Head of caudate nucleus (tissue), 42 donors: ENCODE results near the gene USP44.
A peak's percentile ranks its signal among the peaks of the same experiment; 100 is the strongest.
"Not testable (repeated sequence)": the region's sequence is repeated elsewhere in the genome, so short reads cannot be mapped to it uniquely, and the experiment has no call there.

Experiments used
- DNase-seq, 42 donors: peaks; one replicate each; pipeline versions ENCODE4 v3.0.0 to v3.0.0-alpha.2; 2020 to 2021; ENCODE audit warnings: mixed read lengths in 7 of 42
- intact Hi-C: fragments of 100-400 bp; cut with DNase I; formaldehyde crosslinking; loops from one replicate; pipeline ENCODE4 v1.15.0; 2022

The USP44 gene

DNA sequence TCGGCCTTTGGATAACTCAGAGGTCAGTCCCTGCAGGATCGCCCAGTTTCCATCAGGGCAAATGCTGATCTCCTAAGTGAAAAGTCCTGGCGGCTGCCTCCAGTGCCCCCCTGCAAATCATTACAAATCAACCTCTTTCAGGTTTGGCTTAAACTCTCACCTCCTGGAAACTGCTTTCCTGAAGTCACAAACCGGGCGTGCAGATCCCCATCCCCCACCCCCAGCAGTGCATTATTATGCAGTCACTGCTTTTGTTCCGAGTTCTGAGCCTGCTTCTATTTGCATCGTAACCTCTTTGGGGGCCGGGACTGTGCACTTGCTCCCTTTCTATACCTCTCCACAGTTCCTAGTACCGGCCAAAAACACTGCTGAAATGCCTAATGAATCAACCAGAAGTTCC lies at the start of gene USP44:
TSS of gene USP44 (minus strand) at position 172 of the 400 bp plus-strand sequence. CDS start 17,220 bp downstream, outside the sequence.
- DNase-seq = no peak
- intact Hi-C loops = no loop called here

DNA sequence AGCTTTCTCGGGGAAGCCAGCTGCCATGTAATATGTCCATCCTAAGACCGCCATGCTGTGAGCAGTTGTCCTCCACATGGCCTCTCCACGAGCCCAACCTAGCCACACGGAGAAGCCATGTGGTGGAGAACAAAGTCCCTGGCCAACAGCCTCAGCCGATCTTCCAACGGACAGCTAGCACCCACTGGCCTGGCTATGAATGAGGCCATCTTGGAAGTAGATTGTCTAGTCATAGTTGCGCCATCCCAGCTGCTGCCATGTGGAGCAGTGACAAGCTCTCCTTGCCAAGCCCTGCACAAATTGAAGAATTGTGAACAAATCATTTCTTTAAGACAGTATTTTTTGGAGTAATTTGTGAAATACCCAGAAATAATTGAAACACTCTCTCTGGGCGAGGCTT lies 49.3 kb upstream of the USP44 start:
- peak in 1 of 42 donors; percentile 34 for DNase-seq
- intact Hi-C loops = no loop called here

DNA sequence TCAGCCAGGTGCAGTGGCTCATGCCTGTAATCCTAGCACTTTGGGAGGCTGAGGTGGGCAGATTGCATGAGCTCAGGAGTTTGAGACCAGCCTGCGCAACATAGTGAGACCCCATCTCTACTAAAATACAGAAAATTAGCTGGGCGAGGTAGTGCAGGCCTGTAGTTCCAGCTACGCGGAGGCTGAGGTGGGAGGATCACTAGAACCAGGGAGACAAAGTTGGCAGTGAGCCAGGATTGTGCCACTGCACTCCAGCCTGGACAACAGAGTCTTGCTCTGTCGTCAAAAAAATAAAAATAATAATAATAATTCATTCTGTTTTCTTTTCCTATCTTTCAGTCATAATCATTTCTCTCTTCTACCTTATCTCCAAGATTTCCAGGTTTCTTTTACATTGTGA lies 48.6 kb upstream of the USP44 start:
- intact Hi-C loops = no loop called here
- DNase-seq = no peak

DNA sequence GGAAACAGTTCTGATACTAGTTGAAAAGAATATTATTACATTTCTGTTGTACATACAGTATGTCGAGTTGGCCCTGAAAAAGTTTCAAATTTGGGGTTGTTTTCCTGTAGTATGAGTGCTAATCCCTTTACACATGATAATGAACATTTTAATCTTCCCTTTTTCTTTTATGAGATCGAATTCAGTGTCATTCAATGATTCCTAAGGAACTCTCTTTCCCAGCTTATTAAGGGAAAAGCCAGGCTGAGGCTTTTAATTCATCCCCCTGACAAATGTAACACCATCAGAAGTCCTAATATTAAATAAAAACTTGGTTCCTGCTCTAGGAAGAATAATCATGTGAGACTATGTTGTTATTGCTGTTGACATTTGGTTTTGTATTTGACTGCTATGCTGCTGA lies 42.9 kb upstream of the USP44 start:
- no peak for DNase-seq
- intact Hi-C loops = no loop called here

DNA sequence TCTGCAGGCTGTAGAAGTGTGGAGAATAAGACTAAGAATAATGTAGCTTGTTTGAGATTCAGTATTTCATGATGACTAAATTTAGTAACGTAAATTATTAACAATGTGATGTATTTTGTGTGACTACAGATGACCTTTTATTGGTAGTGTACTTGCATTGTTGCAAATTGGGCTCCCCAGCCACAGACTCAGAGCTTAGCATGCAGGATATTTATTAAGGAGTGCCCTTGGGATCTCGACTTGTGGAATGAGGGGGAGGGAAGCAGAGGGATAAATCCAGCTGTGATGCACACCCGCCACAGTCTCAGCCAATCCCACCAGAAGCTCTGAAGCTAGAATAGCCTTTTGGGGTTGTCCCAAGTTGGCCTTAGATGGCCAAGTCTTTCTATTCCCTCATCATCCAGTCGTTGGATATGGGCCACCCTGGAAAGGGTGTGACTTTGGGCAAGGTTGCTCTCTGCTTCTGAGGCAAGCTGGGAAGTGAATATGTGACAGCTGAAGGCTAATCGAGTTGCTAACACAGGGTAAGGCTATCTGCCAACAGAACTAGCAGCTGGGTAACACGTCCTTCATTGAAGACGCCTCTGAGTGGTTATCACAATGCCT lies 42.1 kb upstream of the USP44 start:
- intact Hi-C loops = no loop called here
- peak in 1 of 42 donors; percentile 28 for DNase-seq

DNA sequence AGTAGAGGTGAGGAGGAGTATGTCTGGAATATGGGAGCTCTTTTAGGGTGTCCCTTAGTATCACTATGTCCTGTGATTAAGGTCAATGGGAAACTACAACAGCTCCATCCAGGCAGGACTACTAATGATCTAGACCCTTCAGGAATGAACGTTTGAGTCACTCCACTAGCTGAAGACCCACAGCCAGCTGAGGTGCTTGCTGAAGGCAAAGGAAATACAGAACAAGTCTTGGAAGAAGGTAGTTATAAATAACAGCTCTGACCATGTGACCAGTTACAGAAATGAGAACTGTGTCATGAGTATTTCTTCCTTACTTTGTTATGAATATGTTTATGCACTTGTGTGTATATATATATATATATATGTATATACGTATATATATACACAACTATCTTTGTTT lies 40.5 kb upstream of the USP44 start:
- intact Hi-C loops = no loop called here
- no peak for DNase-seq

DNA sequence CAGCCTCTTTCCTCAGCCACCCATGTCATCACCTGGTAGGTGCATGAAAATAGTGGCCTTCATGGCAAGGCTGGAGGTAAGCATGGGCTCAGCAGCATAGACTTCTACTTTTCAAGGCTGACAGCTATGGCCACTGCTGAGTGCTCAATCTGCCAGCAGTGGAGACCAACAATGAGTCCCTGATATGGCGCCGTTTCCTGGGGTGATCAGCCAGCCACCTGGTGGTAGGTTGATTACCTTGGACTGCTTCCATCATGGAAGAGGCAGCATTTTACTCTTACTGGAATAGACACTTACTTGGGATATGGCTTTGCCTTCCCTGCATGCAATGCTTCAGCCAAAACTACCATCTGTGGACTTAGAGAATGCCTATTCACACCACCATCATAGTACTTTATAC lies 39.5 kb upstream of the USP44 start:
- intact Hi-C loops = no loop called here
- DNase-seq = no peak

DNA sequence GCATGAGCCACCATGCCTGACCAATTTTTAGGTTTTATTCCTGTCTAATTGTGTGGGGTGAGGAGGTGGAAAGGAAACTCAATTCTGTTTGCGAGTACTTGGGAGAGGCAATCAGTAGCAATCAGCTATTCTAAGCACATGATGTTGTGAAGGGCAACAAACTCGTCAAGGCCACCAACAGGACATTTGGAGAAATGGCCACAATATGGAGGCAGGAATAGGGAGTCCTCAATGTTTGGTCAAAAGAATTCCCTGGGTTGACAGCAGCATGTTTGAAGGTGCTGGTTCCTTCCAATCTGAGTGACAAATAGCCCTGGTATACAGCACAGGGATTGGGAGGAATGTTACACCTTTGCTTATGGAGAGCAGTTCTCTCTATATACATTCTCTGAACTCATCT lies 32.7 kb upstream of the USP44 start:
- intact Hi-C loops = loop anchor here (2.0 kb wide), 1 partner anchor 231 kb away; no protein-coding TSS in a partner anchor
- no peak for DNase-seq

DNA sequence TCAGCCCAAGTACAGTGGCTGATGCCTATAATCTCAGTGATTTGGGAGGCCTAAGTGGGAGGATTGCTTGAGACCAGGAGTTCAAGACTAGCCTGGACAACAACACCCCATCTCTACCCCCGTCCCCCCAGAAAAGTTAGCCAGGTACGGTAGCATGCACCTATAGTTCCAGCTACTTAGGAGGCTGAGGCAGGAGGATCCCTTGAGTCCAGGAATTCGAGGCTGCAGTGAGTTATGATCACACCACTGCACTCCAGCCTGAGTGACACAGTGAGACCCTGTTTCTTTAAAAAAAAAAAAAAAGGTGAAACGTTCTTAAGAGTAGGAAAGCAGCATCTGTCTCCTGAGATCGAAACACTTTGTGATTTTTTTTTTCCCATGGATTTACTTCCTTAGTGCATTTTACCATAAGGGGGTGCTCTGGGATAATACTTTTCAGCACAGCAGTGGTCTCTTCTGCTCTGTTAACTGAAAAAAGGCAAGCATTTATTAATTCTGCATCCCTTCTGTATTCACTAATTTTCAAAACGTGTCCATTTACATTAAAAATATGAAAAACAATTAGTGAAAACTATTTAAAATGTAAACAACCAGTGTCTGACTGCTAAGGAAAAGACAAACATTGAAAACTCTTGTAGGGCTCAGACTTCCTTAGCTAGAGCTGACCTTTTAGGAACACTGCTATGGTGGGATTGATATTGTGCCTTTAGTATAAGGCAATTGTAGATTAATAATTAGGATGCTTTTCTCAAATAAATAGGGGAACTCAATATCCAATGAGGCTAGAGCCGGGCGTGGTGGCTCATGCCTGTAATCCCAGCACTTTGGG lies 31.2 kb upstream of the USP44 start:
- DNase-seq = peak in 2 of 42 donors; percentile 6 to 13
- intact Hi-C loops = loop anchor here (2.0 kb wide), 1 partner anchor 232 kb away; no protein-coding TSS in a partner anchor

DNA sequence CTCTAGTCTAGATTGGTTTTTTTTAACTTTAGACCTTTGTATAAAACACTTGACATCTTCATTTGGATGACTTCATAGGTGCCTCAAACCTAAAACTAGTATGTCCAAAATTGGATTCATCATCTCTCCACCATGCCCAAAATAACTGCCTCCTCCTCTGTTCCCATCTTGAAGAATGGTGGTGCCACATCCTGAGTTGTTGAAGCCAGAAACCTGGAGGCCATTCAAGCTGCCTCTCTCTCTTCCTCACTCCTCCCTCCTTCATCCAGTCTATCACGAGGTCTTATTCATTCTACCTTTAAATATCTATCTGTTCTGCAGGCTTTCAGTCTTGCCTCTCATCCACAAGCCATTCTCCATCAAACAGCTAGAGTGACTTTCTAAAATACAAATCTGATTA lies 26.5 kb upstream of the USP44 start:
- DNase-seq = no peak
- intact Hi-C loops = no loop called here

DNA sequence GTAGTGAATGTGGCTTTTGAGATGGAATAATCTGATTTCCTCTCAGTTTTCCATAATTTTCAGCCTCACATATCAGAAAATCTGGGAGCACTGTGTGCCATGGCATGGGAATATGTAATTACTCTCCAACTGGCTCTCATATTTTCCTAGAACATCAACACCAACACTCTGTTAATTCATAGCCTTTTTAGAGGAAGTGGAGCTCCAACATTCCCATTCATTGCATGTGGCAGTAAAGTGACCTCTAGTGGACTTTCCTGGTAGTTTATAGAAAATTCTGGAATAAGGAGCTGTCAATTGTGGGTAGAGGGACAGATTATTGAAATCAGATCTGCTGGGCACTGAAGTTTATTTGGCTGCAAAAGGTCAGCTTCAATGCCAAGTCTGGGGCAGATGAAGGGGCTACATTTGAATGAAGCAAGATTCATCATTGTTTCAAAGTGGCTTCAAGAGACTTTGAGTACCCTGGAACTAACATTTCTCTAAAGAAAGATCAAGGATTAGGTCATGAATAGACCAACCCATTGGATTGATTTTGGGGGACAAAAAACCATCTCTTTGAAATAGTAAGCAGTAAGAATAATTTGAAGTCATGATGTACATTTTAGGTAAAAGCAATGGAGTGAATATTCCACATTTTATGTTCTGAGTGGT lies 23.6 kb upstream of the USP44 start:
- DNase-seq = peak in 1 of 42 donors; percentile 55
- intact Hi-C loops = no loop called here

DNA sequence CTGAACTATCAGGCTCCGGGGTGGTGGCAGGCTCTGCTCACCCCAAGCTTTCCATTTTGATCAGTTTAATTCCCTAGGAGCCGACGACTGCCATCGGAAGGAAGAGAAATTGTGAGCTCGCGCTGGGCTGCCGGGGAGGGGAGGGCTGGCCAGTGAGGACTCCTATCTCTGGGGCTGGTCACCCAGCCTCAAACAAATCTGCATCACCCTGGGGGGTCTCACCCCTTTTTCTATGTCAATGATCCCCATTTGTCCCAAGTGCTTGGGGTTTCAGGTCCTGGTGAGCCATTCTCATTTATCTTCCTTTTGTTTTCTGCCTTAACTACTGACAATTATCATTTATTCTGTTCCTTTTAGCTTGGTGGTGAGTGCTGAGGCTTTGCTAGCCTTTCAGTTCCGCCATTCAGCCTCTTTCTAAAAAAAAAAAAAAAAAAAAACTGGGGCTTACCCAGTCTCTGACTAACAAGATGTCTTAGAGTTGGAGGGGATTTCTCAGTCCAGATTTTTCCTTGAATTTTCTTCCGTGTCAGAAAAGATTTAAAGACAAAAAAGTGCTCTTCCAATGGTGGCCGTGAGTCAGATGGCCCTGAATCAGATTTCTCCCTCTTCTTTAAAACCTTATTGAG lies 22.8 kb upstream of the USP44 start:
- peak in 1 of 42 donors; percentile 22 for DNase-seq
- intact Hi-C loops = no loop called here

DNA sequence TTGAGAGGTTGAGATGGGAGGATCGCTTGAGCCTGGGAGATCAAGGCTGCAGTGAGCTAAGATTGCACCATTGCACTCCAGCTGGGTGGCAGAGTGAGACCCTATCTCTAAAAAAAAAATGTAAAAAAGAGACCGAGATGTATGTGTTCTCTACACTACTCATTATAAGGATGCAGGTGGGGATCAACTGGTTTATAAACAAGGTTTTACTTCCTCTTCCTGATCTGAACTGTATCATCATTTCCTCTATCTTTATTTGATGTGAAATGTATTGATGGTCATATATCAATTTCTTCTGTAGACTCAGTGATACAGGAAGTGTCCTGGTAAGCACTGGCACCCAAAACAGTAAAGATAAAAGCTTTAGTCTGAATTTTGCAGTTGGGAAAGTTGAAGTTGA lies 20.1 kb upstream of the USP44 start:
- intact Hi-C loops = no loop called here
- no peak for DNase-seq

DNA sequence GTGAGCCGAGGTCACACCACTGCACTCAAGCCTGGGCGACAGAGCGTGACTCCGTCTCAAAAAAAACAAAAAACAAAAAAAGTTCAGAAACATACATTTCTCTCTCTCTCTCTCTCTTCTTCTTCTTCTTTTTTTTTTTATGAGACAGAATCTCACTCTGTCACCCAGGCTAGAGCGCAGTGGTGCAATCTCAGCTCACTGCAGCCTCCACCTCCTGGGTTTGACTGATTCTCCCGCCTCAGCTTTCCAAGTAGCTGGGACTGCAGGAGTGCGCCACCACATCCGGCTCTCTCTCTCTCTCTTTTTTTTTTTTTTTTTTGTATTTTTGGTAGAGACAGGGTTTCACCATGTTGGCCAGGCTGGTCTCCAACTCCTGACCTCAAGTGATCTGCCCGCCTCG lies 16.8 kb upstream of the USP44 start:
- intact Hi-C loops, DNase-seq: not testable (repeated sequence)

DNA sequence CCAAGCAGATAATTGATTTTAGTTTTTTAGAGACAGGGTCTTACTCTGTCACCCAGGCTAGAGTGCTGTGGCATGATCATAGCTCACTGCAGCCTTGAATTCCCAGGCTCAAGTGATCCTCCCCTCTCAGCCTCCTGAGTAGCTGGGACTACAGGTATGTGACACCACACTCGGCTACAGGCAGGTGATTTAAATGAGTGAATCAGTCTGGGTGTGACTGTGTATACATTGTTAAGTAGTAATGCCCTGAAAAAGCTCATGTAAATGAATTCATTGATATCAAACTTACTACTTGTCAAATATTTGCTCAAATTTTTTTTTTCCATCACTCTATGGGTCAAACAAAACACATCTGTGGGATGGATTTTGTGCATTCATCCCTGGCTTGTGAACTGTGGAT lies 6.3 kb upstream of the USP44 start:
- no peak for DNase-seq
- intact Hi-C loops = no loop called here

DNA sequence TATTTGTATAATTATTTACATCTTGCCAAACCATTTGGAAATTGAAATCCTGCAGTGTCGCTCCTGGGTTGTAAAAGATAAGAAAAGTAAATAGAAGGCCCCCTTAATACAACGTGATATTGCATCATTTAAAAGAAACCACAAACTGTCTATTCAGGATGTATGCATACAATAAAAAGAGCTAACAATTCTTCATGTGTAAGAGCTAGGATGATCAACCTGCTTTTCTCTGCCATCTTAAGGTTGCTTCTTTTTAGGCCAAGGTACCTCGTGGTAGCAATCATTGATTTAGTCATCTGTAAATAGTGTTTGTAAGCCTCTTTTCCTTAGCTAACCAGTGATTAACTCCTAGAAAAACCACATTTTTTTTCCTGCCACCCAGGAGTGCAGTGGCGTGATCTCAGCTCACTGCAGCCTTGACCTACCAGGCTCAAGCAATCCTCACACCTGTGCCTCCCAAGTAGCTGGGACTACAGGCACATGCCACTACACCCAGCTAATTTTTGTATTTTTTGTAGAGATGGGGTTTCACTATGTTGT lies 3.3 kb upstream of the USP44 start:
- intact Hi-C loops = no loop called here
- DNase-seq = no peak

DNA sequence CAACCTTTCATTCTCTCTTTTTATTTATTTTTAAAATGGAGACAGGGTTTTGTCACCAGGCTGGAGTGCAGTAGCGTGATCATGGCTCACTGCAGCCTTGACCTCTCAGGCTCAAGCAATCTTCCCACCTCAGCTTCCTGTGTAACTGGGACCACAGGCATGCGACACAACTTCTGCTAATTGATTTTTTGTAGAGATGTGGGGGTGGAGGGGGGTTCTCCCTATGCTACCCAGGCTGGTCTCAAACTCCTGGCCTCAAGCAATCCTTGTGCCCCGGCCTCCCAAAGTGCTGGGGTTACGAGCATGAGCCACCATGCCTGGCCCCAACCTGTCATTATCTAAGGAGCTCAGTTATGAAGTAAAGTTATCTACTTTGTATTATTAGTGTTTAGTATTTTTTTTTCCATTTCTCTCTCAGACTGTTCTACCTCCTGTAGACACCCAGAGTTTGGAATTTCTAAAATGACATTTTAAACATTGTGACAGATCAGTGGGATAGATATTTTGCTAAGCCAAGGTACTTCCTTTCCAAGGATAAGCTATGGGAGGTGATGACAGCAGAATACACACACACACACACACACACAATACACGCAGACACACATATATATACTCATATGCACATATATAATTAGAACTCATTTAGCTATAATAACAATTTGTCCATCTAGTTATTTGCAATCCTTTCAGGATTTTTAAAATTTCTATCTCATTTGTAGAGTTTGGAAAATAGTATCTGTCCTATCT lies 2.1 kb upstream of the USP44 start:
- intact Hi-C loops = no loop called here
- DNase-seq = no peak

DNA sequence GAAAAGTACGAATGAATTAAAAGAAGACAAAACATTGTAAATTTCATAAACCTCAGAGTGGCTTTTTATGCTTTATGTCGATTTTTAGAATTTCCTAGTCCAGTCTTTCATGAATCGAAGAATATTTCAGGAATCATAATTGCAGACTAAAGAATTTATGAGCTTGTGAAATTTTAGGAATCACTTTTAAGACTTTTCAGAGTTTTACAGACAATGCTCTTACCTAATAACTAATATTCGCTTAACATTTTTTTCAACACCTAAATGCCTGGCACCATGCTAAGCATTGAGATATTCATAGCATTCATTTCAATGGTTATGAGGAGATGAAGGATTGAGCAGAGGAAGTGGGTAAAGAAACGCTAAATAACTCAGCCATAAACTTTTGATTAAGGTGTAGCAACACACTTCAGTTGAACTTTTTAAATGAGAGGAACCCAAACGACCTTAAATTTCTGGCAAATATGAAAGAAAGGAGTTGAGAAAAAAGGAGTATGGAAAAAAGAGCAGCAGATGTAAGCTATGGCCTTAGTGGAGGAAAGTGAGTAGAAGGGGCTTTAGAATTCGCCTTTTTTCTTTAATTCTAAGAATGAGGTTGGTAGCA lies 739 bp upstream of the USP44 start:
- intact Hi-C loops = no loop called here
- no peak for DNase-seq
